Middle frontal gyrus (tissue), 1 donor: Measurements from ENCODE around the gene BMPER.

Source experiments
- DNase-seq: peaks from one replicate; pipeline ENCODE4 v3.0.0-alpha.2; 2015; ENCODE audit warnings: low spot score; ENCODE audit errors: extremely low spot score

Gene BMPER

DNA sequence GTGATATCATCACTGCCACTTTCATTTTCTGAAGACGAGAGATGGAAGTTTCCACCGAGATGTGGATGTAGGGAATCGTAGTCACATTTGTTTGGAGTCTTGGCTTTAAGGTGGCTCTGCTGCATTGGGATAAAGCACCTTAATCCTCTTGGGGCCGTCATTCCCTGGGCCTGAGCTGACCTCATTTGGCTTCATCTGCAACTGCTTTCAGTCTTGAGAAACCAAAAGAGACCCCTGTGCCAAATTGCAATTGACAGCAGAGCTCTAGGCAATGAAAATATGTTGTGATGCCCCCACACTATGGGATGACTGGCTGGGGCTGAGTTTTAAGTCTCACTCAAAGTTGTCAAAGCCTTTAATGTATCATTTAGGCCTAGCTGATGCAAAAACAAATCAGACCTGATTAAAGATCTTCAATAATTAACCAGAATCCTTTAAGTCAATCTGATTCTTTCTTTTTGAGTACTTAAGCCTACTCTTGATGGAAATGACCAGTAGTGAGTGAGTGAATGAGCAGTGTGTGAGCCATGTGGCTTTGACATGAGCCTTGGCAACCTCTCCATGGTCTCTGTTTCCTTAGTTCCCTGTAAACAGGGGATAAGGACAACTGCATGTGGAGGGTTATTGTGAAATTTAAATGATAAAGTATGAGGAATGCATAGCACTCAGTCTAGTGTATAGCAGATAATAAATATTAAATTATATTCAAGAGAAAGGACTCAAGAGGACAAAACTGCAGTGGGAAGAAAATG lies 155.0 kb downstream of the BMPER start:
- no peak for DNase-seq

DNA sequence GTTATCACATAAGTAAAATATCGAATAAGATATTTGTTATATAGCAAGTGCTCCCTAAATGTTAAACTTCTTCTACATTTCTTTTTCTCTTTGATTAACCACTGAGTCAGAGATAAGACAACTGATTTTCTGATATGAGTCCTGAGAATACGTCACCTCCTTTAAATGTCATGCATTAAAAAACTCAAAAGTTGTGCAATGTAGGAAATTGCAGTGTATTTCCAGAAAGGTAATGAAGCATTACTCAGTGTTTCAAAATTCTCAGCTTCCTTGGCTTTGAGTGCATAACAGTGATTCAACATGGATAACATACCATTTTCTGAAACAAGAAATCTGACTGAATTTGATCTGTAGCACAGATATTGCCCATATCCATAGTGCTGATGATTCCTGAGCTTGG lies 155.8 kb downstream of the BMPER start:
- DNase-seq: no peak

GRCh38 chr7:34062341-34062740 lies 157.0 kb downstream of the BMPER start:
- no peak for DNase-seq

GRCh38 chr7:34062826-34063225 lies 157.5 kb downstream of the BMPER start:
- DNase-seq: no peak

- no peak for DNase-seq
Measured at GRCh38 chr7:34064519-34065158, 159.3 kb downstream of the BMPER start.

DNA sequence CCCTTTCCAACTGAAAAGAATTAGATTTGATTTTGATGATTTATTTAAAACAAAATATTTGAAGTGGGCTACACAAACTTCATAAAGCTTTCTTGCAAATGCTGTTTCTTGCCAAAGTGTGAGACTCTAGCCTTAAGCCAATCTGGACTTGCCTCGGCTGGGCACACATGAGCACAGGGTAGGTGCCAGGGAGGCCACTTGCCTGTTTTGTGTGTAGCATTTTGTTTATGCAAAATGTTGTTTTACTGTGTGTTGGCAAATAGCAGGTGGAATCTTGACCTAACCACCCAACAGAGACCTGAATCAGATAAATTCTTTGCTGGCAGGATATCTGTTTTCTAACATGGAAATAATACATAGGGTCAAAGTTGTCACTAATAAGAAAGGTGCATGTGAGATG lies 161.1 kb downstream of the BMPER start:
- no peak for DNase-seq

- DNase-seq: no peak
Measured at GRCh38 chr7:34067005-34067778, 161.9 kb downstream of the BMPER start.

DNA sequence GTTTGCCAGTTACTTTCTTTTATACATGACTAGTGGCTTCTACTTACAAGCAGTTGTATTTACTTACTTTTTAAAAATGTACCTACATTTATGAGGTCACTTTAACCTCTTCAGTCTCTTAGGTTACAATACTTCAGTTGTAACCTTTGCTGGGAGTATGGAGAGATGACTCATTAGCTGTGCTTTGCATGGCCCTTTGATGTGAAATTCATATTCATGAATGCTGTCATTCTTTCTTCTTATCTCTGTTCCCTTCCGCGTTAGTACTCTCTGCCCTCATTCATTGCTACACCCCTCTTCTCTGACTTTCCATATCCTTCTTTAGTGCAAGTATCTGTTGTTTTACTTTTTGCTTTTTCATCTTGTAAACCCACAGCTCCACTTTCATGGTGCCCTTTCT lies 164.3 kb downstream of the BMPER start:
- no peak for DNase-seq

DNA sequence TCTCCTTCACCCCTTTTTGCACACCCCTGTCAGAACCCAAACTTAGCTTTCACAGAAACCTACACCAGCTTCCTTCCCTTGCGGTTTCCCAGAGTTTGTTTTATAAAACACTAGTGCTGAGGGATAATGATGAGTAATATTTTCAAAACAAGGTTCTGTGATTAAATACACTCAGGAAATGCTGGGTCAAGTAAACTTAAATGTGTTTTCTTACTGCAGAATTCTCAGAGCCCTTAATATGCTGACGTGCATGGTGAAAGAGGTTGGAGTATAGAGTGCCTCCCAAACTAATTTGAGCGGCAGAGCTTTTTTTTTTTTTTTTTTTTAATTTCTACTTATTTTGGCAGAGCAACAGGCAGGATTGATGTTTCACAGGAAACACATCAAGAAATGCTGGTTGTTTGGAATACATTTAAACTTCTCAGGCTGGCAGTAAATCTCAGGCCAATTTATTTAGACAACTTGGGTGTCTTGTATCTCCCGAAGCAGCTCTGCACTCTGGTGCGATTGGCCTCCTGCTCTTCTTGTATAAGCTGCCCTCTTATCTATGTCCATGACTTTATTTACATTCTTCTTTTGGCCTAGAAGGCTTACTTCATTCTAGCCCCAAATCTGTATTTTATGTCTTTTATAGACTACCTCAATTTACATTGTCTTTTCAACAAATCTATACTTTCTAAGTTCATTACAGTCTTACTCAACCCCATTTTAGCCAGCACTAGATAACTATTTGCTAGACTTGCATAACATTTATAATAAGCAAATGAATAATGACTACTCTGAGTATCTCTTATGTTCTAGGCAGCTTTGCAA lies 165.4 kb downstream of the BMPER start:
- DNase-seq: no peak

- no peak for DNase-seq
Measured at GRCh38 chr7:34073676-34074075, 168.3 kb downstream of the BMPER start.

- no peak for DNase-seq
Measured at GRCh38 chr7:34074421-34074820, 169.1 kb downstream of the BMPER start.

DNA sequence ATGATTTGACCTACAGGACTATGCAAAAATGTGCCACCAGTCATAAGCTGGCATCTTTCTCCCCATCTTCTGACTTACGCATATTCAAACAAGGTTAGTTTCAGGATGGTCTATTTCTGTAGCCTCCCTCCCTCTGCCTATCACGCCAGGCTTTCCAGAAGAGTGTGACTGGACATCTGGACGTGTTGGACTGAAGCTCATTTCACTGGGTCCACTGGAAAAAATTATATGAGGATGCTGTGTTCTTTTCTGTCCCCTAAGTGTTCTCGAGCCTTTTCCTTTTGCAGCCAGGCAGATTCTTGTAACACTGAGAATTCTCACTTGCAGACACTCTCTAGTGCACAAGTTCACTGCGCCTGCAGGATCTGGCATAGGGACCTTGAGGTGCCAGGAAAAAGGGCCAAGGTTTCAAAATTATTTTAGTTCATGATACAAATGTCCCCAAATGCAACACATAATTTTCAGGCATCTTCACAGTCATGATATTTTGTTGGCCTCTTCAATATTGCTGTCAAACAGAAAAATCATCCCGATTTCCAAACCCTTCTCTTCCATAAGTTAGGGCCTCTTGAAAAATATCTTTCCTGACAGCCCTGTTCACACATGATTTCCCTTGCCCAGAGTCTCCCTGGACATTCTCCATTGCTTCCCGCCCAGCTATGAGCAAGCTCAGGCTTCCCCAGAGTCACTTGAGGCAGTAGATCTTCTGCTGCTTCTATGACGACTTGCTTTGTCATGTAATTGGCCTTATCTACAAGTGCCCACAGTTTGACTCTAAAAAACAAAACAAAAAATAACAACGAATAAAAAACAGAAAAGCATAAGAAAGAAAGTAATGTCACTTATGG lies 170.4 kb downstream of the BMPER start:
- no peak for DNase-seq

GRCh38 chr7:34077168-34077567 lies 171.8 kb downstream of the BMPER start:
- no peak for DNase-seq

- no peak for DNase-seq
Measured at GRCh38 chr7:34078864-34079263, 173.5 kb downstream of the BMPER start.

DNA sequence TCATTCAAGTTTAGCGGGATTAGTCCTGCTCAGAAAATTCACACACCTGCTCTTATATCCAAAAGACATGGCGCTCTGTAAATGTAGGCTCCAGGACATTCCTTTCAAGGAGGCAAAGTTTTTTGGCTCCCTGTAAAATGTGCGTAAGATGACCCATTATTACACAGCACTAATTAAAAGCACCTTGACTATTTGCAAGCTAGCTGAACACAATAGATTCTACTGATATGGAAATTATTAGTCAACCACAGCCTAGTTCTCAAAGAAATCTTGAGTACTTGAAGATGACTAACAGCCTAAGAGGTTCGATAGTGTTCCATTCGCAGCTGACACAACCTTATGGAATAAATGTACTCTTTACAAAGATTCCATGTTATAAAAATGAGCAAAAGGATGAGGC lies 175.2 kb downstream of the BMPER start:
- DNase-seq: no peak

DNA sequence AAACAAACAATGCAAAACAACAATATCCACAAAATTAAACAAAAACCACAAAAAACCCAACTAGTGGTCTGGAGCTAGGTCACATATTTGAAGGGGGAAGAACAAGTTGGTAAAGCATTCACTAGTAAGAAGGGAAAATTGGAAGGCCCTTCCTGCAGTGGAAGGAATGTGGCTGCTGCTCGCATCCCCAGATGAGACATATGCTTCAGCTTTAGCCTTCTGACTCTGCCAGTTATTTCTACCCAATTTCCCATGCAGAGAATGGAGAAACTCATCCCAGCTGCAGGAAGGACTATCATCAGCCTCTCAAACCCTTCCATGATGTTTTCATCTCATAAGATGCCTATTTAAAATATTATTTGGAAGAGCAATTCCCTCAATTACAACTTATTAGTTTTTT lies 176.6 kb downstream of the BMPER start:
- DNase-seq: no peak

- DNase-seq: no peak
Measured at GRCh38 chr7:34083440-34083839, 178.1 kb downstream of the BMPER start.

DNA sequence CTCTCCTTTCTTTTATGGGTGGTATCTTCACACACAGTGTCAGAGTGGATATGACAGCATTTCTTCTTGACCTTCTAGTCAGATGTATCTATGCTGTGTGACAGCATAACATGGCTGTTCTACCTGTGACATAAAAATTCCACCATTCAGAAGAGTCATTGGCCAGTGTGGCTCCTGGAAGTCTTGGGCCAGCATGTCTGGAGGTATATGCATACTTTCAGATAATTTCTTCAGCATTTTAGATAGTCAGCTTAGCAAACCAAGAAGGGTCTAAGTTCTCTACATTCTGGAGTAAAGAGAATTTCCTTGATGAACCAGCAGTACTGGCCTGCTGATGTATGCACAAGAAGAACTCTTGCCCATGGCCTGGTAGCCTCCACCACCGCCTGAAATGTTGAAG lies 179.3 kb downstream of the BMPER start:
- no peak for DNase-seq

DNA sequence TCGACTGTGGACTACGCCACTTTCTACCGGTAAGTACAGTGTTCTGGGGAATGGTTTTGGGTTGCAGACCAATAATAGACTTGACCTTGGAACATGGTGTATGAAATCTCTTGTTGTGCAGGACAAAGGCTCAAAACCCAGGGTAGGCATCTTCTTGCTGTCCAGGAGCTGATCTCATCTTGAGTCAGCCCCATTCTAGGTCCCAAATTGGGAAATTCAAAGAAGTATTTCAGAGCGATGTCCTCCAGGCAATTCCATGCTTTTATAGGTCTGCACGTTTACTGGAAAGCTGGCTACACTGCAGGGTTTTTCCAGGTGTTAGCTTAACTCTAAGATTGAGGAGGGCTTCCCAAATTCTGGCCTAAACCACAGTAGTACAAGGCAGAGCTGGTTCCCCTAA lies 180.7 kb downstream of the BMPER start:
- DNase-seq: no peak

DNA sequence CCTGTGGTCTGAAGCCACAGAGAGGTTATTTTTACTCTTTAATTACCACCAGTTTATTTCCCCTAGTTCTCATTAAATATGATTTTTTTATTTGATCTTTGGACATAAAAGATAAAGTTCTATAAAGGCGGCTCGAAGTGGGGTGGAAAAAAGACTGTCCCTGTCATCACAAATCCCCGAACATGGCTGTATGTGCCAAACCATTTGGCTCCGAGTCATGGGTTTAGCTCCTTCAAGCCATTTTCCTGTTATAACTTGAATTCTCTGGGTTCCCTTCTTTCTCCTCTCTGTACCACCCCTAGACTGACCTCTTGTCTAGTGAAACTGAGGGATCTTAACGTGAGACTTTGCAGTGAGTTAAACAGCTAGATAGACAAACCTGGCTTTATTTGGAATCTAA lies 181.6 kb downstream of the BMPER start:
- no peak for DNase-seq
